HS-5 (cell line): ENCODE results near the gene NSUN3.
"Not testable (repeated sequence)": the region's sequence is repeated elsewhere in the genome, so short reads cannot be mapped to it uniquely, and the experiment has no call there.

Experiments used
- DNase-seq: peaks from one replicate; pipeline ENCODE4 v3.0.0-alpha.2; 2012; ENCODE audit warnings: low read depth

Gene NSUN3

GRCh38 chr3:94069194-94069813 lies 6.4 kb downstream of the NSUN3 start:
- DNase-seq = no peak

- DNase-seq = no peak
Measured at GRCh38 chr3:94070341-94070911, 7.6 kb downstream of the NSUN3 start.

- DNase-seq = no peak
Measured at GRCh38 chr3:94071713-94072284, 8.9 kb downstream of the NSUN3 start.

GRCh38 chr3:94076055-94076454 lies 13.2 kb downstream of the NSUN3 start:
- no peak for DNase-seq

- not testable (repeated sequence) for DNase-seq
Measured at GRCh38 chr3:94080552-94080951, 17.7 kb downstream of the NSUN3 start.

GRCh38 chr3:94081884-94082283 lies 19.0 kb downstream of the NSUN3 start:
- no peak for DNase-seq

- no peak for DNase-seq
Measured at GRCh38 chr3:94082391-94082937, 19.6 kb downstream of the NSUN3 start.

- DNase-seq = no peak
Measured at GRCh38 chr3:94083261-94083660, 20.4 kb downstream of the NSUN3 start.

- DNase-seq = no peak
Measured at GRCh38 chr3:94089126-94089525, 26.3 kb downstream of the NSUN3 start.

- no peak for DNase-seq
Measured at GRCh38 chr3:94092086-94092485, 29.2 kb downstream of the NSUN3 start.

GRCh38 chr3:94093151-94093550 lies 30.3 kb downstream of the NSUN3 start:
- no peak for DNase-seq

- DNase-seq = no peak
Measured at GRCh38 chr3:94095111-94095510, 32.2 kb downstream of the NSUN3 start.

- no peak for DNase-seq
Measured at GRCh38 chr3:94098452-94098851, 35.6 kb downstream of the NSUN3 start.

- no peak for DNase-seq
Measured at GRCh38 chr3:94099311-94099710, 36.5 kb downstream of the NSUN3 start.

GRCh38 chr3:94101860-94102259 lies 39.0 kb downstream of the NSUN3 start:
- no peak for DNase-seq

GRCh38 chr3:94106268-94106667 lies 43.4 kb downstream of the NSUN3 start:
- DNase-seq = no peak

- DNase-seq = not testable (repeated sequence)
Measured at GRCh38 chr3:94110232-94110631, 47.4 kb downstream of the NSUN3 start.

GRCh38 chr3:94110854-94111253 lies 48.0 kb downstream of the NSUN3 start:
- no peak for DNase-seq

- DNase-seq = no peak
Measured at GRCh38 chr3:94114666-94115065, 51.8 kb downstream of the NSUN3 start.

GRCh38 chr3:94115482-94115881 lies 52.6 kb downstream of the NSUN3 start:
- no peak for DNase-seq

- no peak for DNase-seq
Measured at GRCh38 chr3:94117729-94118128, 54.9 kb downstream of the NSUN3 start.

GRCh38 chr3:94118390-94118789 lies 55.5 kb downstream of the NSUN3 start:
- DNase-seq = no peak

GRCh38 chr3:94121161-94121560 lies 58.3 kb downstream of the NSUN3 start:
- no peak for DNase-seq

- DNase-seq = no peak
Measured at GRCh38 chr3:94127115-94127514, 64.3 kb downstream of the NSUN3 start.
